Activated CD8-positive, alpha-beta memory T cell treated with anti-CD3 and anti-CD28 coated beads for 24 hours (primary cell): Measurements from ENCODE around the gene GPER1.

Experiments used
- DNase-seq: peaks from one replicate; pipeline ENCODE4 v3.0.0-alpha.2; 2020

Gene GPER1

GRCh38 chr7:1054438-1054837 lies 33.5 kb upstream of the GPER1 start:
- DNase-seq, result no peak

DNA sequence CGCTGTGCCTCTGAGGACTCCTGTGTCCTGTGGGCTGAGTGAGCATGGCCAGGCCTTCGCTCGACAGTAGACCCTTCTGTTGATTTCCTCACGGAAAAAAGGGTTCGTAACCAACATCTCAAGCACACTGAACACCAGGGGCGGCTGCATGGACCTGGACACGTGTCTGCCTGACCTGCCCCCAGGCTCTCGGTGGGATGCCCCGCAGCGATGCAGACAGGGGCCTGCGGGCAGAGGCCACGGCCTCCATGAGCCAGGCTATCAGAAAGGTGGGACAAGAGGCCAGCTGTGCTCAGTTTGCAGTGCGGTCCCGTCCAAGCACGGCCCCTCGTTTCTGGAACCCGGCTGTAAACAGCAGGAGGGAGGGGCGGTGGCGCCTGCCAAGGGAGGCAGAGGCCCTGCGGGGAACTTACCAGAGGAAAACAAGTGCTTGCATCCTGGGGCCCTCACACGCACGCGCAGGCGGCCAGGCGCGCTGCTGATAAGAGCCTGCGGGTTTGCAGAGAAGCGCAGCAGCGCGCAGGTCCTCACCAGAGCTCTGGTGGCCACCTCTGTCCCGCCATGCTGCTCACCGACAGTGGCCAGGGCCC lies 33.0 kb upstream of the GPER1 start:
- DNase-seq, result peak; percentile 69

GRCh38 chr7:1055491-1055955 lies 32.4 kb upstream of the GPER1 start:
- no peak for DNase-seq

- DNase-seq, result no peak
These were observed 31.7 kb upstream of the GPER1 start for GRCh38 chr7:1055956-1056784.

DNA sequence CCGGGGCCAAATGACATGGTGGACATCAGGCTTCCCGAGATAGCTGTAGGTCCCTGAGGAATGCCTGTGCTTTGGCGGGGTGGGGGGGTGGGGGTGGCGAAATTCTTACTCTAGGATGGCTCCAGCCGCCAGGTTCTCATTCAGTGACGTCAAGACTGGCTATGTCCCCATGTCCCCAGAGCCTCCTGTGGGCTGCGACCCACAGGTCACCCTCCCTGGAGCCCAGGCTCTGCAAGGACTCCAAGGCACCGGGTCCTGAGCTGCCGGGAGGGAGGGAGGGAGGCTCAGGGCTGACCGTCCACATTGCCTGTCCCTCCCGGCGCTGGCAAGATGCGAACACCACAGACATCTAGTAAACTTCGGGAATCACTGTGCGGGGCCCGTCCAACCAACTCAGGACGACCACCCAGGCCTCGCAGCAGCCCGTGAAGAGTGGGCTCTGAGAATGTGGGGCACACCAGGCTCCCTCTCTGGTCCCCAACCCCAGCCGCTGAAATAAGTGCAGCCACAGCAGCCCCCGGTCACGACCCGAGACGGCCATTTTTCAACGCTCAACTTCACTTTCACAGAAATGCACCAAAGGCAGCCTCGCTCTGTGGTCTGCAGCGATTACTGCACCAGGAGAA lies 31.0 kb upstream of the GPER1 start:
- no peak for DNase-seq

DNA sequence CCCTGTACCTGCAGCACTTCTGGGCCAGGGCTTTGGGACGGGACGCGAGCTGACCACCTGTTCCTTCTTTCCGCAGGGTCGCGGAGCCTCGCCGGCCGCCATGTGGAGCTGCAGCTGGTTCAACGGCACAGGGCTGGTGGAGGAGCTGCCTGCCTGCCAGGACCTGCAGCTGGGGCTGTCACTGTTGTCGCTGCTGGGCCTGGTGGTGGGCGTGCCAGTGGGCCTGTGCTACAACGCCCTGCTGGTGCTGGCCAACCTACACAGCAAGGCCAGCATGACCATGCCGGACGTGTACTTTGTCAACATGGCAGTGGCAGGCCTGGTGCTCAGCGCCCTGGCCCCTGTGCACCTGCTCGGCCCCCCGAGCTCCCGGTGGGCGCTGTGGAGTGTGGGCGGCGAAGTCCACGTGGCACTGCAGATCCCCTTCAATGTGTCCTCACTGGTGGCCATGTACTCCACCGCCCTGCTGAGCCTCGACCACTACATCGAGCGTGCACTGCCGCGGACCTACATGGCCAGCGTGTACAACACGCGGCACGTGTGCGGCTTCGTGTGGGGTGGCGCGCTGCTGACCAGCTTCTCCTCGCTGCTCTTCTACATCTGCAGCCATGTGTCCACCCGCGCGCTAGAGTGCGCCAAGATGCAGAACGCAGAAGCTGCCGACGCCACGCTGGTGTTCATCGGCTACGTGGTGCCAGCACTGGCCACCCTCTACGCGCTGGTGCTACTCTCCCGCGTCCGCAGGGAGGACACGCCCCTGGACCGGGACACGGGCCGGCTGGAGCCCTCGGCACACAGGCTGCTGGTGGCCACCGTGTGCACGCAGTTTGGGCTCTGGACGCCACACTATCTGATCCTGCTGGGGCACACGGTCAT lies 30.3 kb upstream of the GPER1 start:
- DNase-seq, result no peak

DNA sequence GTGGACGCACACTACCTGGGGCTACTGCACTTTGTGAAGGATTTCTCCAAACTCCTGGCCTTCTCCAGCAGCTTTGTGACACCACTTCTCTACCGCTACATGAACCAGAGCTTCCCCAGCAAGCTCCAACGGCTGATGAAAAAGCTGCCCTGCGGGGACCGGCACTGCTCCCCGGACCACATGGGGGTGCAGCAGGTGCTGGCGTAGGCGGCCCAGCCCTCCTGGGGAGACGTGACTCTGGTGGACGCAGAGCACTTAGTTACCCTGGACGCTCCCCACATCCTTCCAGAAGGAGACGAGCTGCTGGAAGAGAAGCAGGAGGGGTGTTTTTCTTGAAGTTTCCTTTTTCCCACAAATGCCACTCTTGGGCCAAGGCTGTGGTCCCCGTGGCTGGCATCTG lies 29.6 kb upstream of the GPER1 start:
- DNase-seq, result no peak

DNA sequence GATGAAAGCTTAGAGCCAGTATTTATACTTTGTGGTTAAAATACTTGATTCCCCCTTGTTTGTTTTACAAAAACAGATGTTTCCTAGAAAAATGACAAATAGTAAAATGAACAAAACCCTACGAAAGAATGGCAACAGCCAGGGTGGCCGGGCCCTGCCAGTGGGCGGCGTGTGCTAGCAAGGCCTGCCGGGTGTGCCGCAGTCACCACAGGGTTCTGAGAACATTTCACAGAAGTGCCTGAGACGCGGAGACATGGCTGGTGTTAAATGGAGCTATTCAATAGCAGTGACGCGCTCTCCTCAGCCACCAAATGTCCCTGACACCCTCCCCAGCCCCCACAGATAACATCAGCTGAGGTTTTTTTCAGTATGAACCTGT lies 29.1 kb upstream of the GPER1 start:
- DNase-seq, result no peak

DNA sequence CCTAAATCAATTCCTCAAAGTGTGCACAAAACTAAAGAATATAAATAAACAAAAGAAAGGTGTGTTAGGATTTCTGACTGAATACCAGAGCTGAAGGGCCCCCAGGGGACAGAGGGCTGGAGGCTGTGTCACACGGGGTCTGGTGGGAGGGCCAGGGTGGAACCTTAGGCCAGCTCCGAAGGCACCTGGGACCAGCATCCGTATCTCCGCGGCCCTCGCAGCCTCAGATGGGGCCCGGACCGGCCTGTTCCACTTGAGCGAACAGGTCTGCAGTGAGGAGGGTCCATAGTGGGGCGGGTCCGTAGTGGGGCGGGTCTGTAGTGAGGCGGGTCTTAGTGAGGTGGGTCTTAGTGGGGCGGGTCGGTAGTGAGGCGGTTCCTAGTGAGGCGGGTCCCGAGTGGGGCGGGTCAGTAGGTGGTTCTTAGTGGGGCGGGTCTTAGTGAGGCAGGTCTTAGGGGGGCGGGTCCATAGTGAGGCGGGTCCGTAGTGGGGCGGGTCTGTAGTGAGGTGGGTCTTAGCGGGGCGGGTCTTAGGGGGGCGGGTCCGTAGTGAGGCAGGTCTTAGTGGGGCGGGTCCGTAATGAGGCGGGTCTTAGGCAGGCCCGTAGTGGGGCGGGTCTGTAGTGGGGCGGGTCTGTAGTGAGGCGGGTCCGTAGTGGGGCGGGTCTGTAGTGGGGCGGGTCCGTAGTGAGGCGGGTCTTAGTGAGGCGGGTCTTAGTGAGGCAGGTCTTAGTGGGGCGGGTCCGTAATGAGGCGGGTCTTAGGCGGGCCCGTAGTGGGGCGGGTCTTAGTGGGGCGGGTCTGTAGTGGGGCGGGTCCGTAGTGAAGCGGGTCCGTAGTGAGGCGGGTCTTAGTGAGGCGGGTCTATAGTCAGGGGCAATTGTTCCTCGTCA lies 28.5 kb upstream of the GPER1 start:
- no peak for DNase-seq

- no peak for DNase-seq
These were observed 27.4 kb upstream of the GPER1 start for GRCh38 chr7:1060315-1061072.

GRCh38 chr7:1061180-1061579 lies 26.7 kb upstream of the GPER1 start:
- no peak for DNase-seq

GRCh38 chr7:1062296-1063294 lies 25.3 kb upstream of the GPER1 start:
- DNase-seq, result no peak

GRCh38 chr7:1063361-1063760 lies 24.6 kb upstream of the GPER1 start:
- no peak for DNase-seq

DNA sequence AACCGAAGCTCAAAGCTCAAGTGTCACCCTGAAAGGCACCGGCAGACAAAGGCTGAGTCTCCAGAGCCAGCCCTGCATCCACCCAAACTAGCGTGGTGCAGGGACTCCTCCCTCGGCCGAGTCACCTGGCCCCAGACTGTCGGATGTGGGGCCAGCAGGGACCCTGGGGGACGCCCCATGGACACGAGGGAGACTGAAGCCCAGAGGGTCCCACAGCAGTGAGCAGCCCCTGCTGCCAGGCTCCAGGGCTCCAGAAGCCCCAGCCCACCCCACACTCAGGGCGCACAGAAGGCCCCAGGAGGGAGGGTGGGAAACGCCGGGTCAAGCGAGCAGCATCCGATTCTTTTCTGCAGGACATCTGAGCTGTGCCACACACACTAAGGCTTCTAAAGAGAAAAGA lies 23.3 kb upstream of the GPER1 start:
- DNase-seq, result no peak

GRCh38 chr7:1065263-1065584 lies 22.7 kb upstream of the GPER1 start:
- peak; percentile 60 for DNase-seq

DNA sequence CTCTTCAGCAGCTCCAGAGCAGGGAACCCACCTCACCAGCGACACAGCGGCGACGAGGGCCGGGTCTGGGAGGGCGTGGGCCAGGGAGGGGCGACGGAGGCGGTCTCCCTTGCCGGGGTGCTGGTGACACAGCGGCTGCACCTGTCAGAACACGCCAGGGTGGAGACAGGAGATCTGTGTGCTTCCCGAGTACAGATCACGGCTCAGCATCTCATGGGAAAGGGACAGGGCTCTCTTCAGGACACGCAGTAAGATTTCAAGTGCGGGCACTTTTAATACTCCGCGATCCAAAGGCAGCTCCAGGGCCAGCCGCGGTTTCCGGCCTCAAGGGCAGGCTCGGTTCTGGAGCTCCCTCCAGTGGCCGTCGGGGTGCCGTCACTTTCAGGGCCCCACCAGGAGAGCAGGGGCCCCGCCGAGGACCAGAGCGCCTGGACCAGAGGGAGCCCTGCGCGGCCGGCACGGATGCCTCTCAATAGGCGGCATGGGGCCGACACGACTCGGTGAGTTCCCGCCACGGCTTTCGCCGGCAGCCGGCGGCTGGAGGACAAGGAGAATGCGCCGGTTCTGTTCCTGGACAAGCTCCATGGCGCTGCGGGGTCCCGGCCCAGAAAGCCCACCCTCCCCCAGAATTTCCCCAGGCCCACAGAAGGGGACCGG lies 22.2 kb upstream of the GPER1 start:
- DNase-seq, result peak; percentile 92

GRCh38 chr7:1066242-1066588 lies 21.7 kb upstream of the GPER1 start:
- no peak for DNase-seq

GRCh38 chr7:1068013-1068412 lies 19.9 kb upstream of the GPER1 start:
- DNase-seq, result no peak

GRCh38 chr7:1068619-1069018 lies 19.3 kb upstream of the GPER1 start:
- no peak for DNase-seq

- DNase-seq, result no peak
These were observed 17.3 kb upstream of the GPER1 start for GRCh38 chr7:1070544-1071011.
